Measurements from ENCODE around the gene CORO2B.
"Not testable (repeated sequence)": the region's sequence is repeated elsewhere in the genome, so short reads cannot be mapped to it uniquely, and the experiment has no call there.

Gene CORO2B

GRCh38 chr15:68632101-68632500, 53.3 kb downstream of the CORO2B start:
- no peak for DNase-seq

DNA sequence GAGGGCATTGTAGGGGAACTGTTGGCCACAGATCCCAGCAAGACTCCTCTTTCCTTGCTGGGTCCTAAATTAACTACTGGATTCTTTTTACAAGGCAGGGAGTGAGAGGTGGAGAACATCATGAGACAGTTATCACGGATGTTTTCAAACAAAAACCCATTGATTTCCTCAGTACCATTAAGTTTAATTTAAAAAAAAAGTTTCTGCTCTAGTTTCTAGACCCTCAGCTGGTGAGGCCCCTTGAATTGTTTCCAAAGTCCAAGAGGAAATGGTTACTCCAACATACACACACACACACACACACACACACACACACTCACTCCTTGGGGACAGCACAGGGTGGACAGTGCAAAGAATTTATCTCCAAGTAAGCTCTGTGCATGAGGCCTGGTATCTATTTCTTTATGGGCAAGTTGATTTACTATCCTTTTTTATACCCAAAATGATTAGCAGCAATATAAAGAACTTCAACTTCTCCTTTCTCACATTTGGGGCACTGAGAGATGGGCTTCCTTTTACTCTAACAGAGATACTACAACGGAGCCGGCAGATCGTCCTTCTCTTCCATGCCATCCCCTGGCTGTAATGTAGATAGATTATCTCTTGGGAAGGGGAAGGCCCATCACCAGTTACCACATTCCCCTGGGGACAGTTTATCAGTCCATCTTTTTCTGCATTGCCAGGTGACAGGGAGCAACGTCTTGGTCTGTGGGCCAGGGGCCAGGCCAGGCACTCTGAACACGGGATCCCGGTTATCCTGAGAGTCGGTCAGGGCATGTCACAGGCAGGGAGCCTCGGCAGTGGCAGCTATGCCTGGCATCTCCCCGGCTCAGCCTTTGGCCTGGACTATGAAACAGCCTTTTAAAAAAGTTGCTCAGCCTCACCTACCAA, 54.7 kb downstream of the CORO2B start:
- no peak for DNase-seq

DNA sequence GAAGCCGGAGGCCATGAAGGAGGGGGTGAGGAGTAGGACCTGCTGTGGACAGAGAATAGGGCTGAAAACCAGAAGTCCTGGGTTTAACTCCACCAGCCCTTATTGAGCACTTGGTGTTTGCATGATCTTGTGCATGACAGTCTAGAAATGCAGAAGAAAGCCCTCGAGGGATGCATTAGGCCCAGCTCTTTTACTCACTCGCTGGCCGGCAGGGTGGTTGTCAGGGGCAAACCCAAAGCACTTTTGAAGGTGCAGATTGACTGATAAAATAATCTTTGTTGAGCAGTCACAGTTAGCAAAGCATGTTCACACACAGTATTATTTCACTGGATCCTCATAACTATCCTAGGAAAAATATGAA, 55.3 kb downstream of the CORO2B start:
- DNase-seq, result no peak

GRCh38 chr15:68634531-68634930, 55.7 kb downstream of the CORO2B start:
- DNase-seq, result no peak

GRCh38 chr15:68635141-68635540, 56.3 kb downstream of the CORO2B start:
- DNase-seq, result no peak

DNA sequence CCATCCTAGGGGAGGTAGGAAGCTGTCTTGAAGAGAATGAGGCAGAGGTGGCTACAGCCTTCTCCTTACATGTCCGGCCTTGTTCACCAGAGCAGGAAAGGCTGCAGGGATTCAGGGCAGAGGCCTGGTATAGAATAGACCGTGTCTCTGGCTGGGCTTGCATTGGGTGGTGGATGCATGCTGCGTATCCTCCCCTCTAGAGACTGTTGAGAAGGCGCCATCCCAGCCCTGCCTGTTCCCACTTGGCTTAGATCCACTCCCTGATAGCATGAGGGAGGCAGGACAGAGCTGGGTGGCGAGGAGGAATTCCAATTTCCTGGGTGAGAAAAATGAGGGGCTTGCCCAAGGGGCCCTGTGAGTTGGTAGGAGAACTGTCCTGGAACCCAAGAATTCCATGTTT, 57.5 kb downstream of the CORO2B start:
- DNase-seq, result no peak

DNA sequence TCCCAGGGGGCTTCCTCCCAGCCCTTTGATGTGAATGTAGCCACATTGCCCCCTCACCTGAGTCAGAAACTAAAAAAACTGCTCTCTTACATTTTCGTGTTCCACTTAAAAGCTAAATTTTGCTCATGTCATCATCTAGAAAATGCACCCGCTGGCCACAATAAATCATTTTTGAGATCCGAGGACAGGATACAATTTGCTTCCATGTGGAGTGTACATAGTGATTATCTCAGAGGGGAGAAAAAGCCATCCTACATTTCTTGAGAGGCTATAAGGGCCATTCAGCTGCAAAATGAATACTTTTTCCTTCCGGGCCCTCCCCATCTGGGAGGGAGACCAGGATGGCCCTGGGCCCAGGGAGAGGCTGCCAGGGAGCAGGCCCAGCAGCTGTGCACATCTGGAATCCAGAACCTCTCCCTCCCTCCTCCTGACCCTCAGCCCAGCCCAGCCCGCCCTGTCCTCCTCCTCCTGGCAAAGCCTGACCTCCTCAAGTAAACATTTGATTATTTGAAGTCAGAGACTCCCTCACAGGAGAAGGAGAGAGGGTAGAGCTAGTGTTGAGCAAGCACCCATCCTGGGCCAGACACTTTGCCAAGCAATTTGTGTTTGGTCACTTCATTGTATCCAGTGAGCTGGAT, 59.1 kb downstream of the CORO2B start:
- DNase-seq, result no peak

DNA sequence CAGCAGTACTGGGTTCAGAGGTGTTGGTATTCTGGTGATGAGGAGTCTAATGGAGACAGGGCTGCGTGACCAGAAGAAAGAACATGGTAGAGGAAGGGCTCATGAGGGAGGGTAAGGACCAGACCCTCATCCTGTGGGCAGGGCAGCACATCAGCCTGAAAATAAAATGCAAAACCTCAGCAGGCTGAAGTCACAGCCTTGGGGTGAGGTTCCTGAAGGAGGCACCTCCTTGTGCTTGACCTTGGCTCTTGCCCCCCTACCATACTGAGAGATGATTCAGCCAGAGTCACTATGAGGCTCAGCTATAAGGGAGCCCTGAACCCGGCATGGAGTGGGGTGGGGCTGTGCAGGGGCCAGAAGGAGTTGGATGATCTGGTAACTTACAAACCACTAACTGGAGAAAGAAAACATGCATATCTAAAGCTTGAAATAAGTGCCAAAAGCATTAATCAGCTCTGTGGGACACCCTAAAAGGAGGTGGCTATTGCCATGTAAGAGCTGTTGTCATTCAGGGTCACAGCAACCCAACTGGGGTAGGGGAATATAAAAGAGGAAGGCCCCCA, 60.2 kb downstream of the CORO2B start:
- no peak for DNase-seq

GRCh38 chr15:68639926-68640600, 61.3 kb downstream of the CORO2B start:
- DNase-seq, result no peak

- no peak for DNase-seq
Observed at GRCh38 chr15:68640791-68641331, 62.1 kb downstream of the CORO2B start.

- DNase-seq, result no peak
Observed at GRCh38 chr15:68641376-68641775, 62.6 kb downstream of the CORO2B start.

GRCh38 chr15:68642491-68642845, 63.7 kb downstream of the CORO2B start:
- no peak for DNase-seq

GRCh38 chr15:68643216-68643830, 64.5 kb downstream of the CORO2B start:
- no peak for DNase-seq

DNA sequence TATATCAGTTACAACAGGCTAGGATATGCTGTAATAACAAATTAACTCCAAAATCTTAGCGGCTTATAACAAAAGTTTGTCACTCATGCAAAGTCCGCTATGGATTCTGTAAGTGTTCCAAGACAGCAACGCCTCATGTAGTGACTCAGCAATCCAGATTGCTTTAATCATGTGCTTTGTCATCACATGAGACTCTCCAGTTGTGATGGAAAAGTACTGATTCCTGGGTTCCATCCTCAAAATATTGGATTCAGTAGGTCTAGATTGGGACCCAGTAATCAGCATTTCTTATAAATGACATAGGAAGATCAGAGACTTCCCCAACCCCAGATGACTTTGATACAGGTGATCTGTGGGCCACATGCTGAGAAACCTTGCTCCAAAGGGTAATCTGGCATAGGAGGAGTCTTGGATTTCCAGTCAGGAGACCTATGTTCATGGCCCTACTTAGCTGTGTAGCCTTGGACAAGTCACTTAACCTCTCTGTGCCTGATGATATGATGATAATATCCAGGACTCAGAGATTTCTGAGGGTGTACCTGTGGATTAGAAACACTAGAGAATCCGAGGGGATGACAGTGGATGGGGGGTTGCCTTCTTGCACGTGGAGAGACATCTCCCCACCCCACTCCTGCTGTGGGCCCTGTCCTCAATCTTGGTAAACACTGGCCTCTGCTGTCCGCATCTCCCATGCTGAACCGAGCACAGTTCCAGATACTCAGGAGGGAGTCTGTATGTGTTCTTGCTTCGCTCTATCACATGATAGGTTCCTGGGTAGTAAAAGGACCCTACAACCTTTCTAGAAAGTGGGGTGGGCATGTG, 65.5 kb downstream of the CORO2B start:
- no peak for DNase-seq

GRCh38 chr15:68644996-68645395, 66.2 kb downstream of the CORO2B start:
- no peak for DNase-seq

- DNase-seq, result no peak
Observed at GRCh38 chr15:68646156-68646555, 67.4 kb downstream of the CORO2B start.

DNA sequence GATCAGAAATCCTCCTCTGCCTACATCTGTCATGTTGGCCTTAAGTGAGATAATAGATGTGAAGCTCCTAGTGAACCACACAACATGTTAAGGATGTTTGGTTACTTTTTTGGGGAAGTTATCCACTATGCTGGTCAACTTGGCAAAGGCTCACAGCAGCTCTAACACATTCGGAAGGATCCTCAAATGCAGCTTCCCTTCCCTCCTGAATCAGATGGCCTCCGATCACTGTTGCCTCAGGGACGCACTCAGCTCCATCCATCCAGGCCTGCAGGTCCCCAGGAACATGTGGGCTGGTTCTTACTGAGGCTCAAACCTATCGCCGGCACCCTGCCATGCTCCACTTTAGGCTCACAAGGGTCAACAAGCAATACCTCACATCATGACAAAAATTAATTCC, 67.9 kb downstream of the CORO2B start:
- DNase-seq, result no peak

- not testable (repeated sequence) for DNase-seq
Observed at GRCh38 chr15:68647361-68647760, 68.6 kb downstream of the CORO2B start.

DNA sequence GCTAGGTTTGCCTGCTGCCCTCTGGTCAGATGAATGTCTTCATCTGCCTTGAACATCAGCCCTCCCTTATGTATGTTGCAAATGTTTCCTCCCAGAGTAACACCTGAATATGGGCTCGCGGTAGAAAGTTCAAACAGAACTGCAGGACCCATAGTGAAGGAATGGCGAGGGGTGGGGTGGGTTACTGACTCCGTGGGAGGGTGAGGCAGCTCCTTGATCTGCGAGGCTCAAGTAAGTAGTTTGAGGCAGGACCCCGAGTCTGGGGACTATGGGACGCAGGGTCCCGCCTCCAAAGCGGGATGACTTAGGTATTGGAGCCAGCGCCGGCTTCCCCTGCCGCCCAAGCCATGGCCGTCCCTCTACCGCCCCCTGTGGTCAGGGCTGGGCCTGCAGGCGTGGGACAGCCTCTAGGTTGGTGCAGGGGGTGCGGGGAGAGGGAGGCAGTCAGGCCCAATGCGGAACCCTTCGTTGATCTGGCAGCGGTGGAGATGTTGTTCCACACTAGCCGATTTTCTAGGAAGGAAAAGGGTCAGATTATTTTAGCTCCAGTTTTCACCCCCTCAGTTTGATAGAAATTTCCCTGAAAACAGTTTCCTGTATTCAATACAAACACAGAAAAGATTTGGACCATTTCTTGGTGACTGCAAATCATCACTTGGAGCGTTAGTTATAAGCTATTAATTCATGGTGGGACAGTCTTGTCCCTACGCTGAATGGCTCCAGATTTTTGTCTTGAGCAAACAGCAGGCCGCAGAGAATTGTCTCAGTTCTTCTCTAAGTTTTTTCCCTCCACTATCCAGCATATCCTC, 72.3 kb downstream of the CORO2B start:
- no peak for DNase-seq

- DNase-seq, result no peak
Observed at GRCh38 chr15:68651916-68652525, 73.2 kb downstream of the CORO2B start.

Data from NCI-H1048 (cell line).